CD4-positive, alpha-beta T cell treated with Interferon gamma for 1 hour (primary cell): Measurements from ENCODE around the gene URB2.
"Not testable (repeated sequence)": the region's sequence is repeated elsewhere in the genome, so short reads cannot be mapped to it uniquely, and the experiment has no call there.

Experiments
- DNase-seq: peaks from one replicate; pipeline ENCODE4 v3.0.0-alpha.2; 2020

URB2 gene

GRCh38 chr1:229696385-229696784, 70.3 kb downstream of the URB2 start:
- DNase-seq, result no peak

- DNase-seq, result no peak
Measured at GRCh38 chr1:229699613-229700267, 73.7 kb downstream of the URB2 start.

GRCh38 chr1:229704157-229704556, 78.1 kb downstream of the URB2 start:
- DNase-seq, result no peak

- not testable (repeated sequence) for DNase-seq
Measured at GRCh38 chr1:229705152-229705551, 79.1 kb downstream of the URB2 start.

- not testable (repeated sequence) for DNase-seq
Measured at GRCh38 chr1:229707127-229707526, 81.1 kb downstream of the URB2 start.

GRCh38 chr1:229709500-229710013, 83.5 kb downstream of the URB2 start:
- no peak for DNase-seq
